B cell (primary cell): ENCODE data around the gene BCAP29. TPM values are rescaled to one million over a fixed set of nuclear protein-coding genes. Genes with fewer than 3 reads are reported as not detected.

ENCODE experiments used
- ATAC-seq: fragments of 200-7000 bp; cut with Tn5 transposase; one replicate; pipeline ENCODE4 v1.10.0; 2021; ENCODE audit warnings: low read depth, mild to moderate bottlenecking, moderate number of reproducible peaks, moderate library complexity
- CTCF ChIA-PET: fragments of 350-600 bp; sonication (Branson Sonifier 250); formaldehyde crosslinking; loops from one replicate; lab custom pipeline; 2021; ENCODE audit warnings: antibody characterized with exemption, inconsistent platforms; lab: Charles Lee
- POLR2A ChIA-PET: fragments of 350-600 bp; sonication (Branson Sonifier 250); formaldehyde crosslinking; loops from one replicate; lab custom pipeline; 2021; ENCODE audit warnings: antibody characterized with exemption; lab: Charles Lee
- DNase-seq: peaks from one replicate; pipeline ENCODE4 v3.0.0; 2013
- H2AFZ ChIP-seq: 2 replicates; pipeline ENCODE4 v1.6.1; 2012; ENCODE audit warnings: mild to moderate bottlenecking, low read depth, low read length; ENCODE audit not compliant: insufficient read depth, poor library complexity, severe bottlenecking
- H3K27ac ChIP-seq, 2 donors: 1 replicate in 1 of 2; 2 replicates in 1 of 2; pipeline ENCODE4 v1.5.1; 2012 to 2013; ENCODE audit warnings: low read length in 2 of 2, mild to moderate bottlenecking in 2 of 2, moderate library complexity in 1 of 2
- H3K27me3 ChIP-seq, 4 experiments: fragments of 200-600 bp in 1 of 4; sonication (generic) in 1 of 4; replicated peaks in 1 of 4; 1 replicate in 2 of 4; 2 replicates in 2 of 4; pipeline versions ENCODE4 v1.6.1 to v1.7.0; 2013 to 2016; ENCODE audit warnings: low read length in 3 of 4, mild to moderate bottlenecking in 2 of 4, mixed read lengths in 1 of 4, moderate library complexity in 1 of 4; ENCODE audit not compliant: insufficient read depth in 4 of 4, control insufficient read depth in 3 of 4; ENCODE audit errors: control extremely low read depth in 1 of 4
- H3K36me3 ChIP-seq, 2 experiments: replicated peaks in 1 of 2; 1 replicate in 1 of 2; 2 replicates in 1 of 2; pipeline versions ENCODE4 v1.6.1 to v1.7.1; 2013; ENCODE audit warnings: low read length in 1 of 2; ENCODE audit not compliant: insufficient read depth in 2 of 2, control insufficient read depth in 1 of 2; ENCODE audit errors: control extremely low read depth in 1 of 2, extremely low read depth in 1 of 2
- H3K4me1 ChIP-seq, 2 donors: fragments of 200-600 bp in 1 of 2; sonication (generic) in 1 of 2; 1 replicate in 1 of 2; 2 replicates in 1 of 2; pipeline versions ENCODE4 v1.5.1 to v1.6.1; 2013 to 2017; ENCODE audit warnings: low read length in 2 of 2; ENCODE audit not compliant: control insufficient read depth in 2 of 2, insufficient read depth in 2 of 2
- H3K4me2 ChIP-seq: replicated peaks from 2 replicates; pipeline ENCODE3; 2012; ENCODE audit warnings: mild to moderate bottlenecking, low read depth, low read length; ENCODE audit not compliant: poor library complexity, severe bottlenecking
- H3K4me3 ChIP-seq, 5 experiments: fragments of 200-600 bp in 1 of 5; sonication (generic) in 1 of 5; 1 replicate in 3 of 5; 2 replicates in 2 of 5; pipeline versions ENCODE4 v1.5.1 to v1.7.0; 2011 to 2016; ENCODE audit warnings: low read length in 4 of 5, mild to moderate bottlenecking in 4 of 5, low read depth in 2 of 5, control low read depth in 1 of 5, moderate library complexity in 1 of 5; ENCODE audit not compliant: insufficient read depth in 1 of 5; ENCODE audit errors: control extremely low read depth in 1 of 5, extremely low read depth in 1 of 5
- H3K79me2 ChIP-seq: fragments of 200-600 bp; sonication (generic); one replicate; pipeline ENCODE4 v1.6.0; 2016; ENCODE audit warnings: low read length; ENCODE audit not compliant: control insufficient read depth, insufficient read depth
- H3K9ac ChIP-seq: fragments of 200-600 bp; sonication (generic); 2 replicates; pipeline ENCODE4 v1.6.1; 2017; ENCODE audit warnings: mild to moderate bottlenecking, low read length, moderate library complexity
- H3K9me3 ChIP-seq, 3 donors: one replicate each; pipeline versions ENCODE4 v1.6.1 to v1.7.1; 2013; ENCODE audit warnings: low read length in 2 of 3; ENCODE audit not compliant: control insufficient read depth in 2 of 3, insufficient read depth in 1 of 3; ENCODE audit errors: control extremely low read depth in 1 of 3
- H4K20me1 ChIP-seq: 2 replicates; pipeline ENCODE4 v1.6.0; 2012; ENCODE audit warnings: mild to moderate bottlenecking, low read length; ENCODE audit not compliant: insufficient read depth, control insufficient read depth, poor library complexity, severe bottlenecking
- H3K27ac Mint-ChIP-seq: one replicate; pipeline ENCODE4 v1.8.0; 2021; ENCODE audit warnings: mixed read lengths
- H3K27me3 Mint-ChIP-seq: one replicate; pipeline ENCODE4 v1.8.0; 2021; ENCODE audit warnings: mixed read lengths
- H3K4me1 Mint-ChIP-seq: one replicate; pipeline ENCODE4 v1.8.0; 2021; ENCODE audit warnings: mixed read lengths
- H3K4me3 Mint-ChIP-seq: one replicate; pipeline ENCODE4 v1.8.0; 2021; ENCODE audit warnings: mixed read lengths
- H3K9me3 Mint-ChIP-seq: one replicate; pipeline ENCODE4 v1.8.0; 2022; ENCODE audit warnings: mixed read lengths; ENCODE audit not compliant: insufficient read depth
- EZH2 ChIP-seq: IDR thresholded peaks from 2 replicates; pipeline ENCODE4 v1.6.1; 2012; ENCODE audit warnings: borderline replicate concordance, low read depth, mild to moderate bottlenecking, moderate library complexity, low read length; ENCODE audit not compliant: insufficient read depth, poor library complexity, severe bottlenecking
- WGBS: methylation state at CpG from one replicate; pipeline ENCODE4 v1.1.5; 2013; ENCODE audit warnings: missing lambda C conversion rate; ENCODE audit not compliant: insufficient coverage; 5-methylcytosine and 5-hydroxymethylcytosine counted together
- intact Hi-C: fragments of 100-400 bp; cut with micrococcal nuclease; formaldehyde crosslinking; loops from one replicate; pipeline ENCODE4 v1.10.0; 2022
- polyA plus RNA-seq: library from polyadenylated mRNA; depleted of rRNA; stranded (reverse); fragments of >200 nt; gene quantifications from 2 replicates; pipeline ENCODE4 v1.2.3, GENCODE V29; 2012
- total RNA-seq, 2 donors: library from RNA; stranded (reverse); fragments of 120-200 nt in 1 of 2; gene quantifications; 1 replicate in 1 of 2; 2 replicates in 1 of 2; pipeline versions ENCODE4 v1.2.3 to v1.2.4, GENCODE V29; 2013 to 2022
- TF ChIP-seq, protein P1 (sequence below): fragments of 200-600 bp; IDR thresholded peaks from one replicate; pipeline ENCODE4 v1.8.0; 2022; ENCODE audit warnings: antibody characterized with exemption, mild to moderate bottlenecking

BCAP29 gene
- total and polyA plus RNA-seq, 2 donors (not counting 1 experiment from before 2014, with no cell fraction given) = 24.6 to 27.3 TPM

DNA sequence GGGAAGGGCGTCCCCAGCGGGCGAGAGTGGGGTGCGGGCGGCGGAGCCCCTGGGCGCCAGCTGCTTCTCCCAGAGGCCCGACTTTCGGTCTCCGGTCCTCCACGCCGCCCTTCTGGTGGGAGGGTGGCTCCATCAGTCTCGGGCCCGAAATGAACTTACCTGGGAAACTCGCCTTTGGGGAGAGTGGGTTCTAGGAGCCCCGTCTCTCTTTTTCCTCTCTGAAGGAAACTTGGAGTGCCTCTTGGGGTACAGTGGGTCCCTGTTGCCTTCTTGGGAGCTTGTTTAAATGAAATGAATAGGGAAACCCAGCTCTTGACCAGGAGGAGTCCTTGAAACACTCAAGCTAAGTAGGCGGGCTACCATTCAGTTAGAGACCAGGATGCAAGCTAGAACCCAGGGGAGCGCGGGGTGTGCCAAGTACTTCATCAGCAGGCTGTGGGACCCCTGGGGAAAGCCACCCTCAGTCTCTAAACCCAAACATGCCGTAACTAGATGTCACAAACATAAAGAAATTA lies 81.9 kb downstream of the BCAP29 start:
- H3K79me2 ChIP-seq = no peaks in the 10 kb centered on the region
- H3K9me3 ChIP-seq = peaks cover 0 to 3% (median 0%) of the 10 kb centered on the region in 3 donors
- peaks cover 30% of the 10 kb centered on the region for H3K27me3 Mint-ChIP-seq
- peak overlapping the region; percentile 99 for H3K4me3 Mint-ChIP-seq
- H3K27me3 ChIP-seq = peaks cover 0 to 28% (median 16%) of the 10 kb centered on the region in 4 experiments
- H3K27ac Mint-ChIP-seq = no peak overlapping the region
- H2AFZ ChIP-seq = peak overlapping the region; percentile 72
- H3K9me3 Mint-ChIP-seq = no peaks in the 10 kb centered on the region
- H3K36me3 ChIP-seq = no peaks in the 10 kb centered on the region
- ChIA-PET POLR2A (interaction anchor here (0.6 kb wide), 1 partner anchor 99 kb away, joined by 6 read pairs; no protein-coding TSS in a partner anchor), CTCF (interaction anchor here (0.6 to 4.0 kb wide), 18 partner anchors 16 to 198 kb away, joined by 3 to 32 read pairs (median 5); partner anchors contain the start of genes BCAP29, COG5 and DUS4L)
- DNase-seq = no peak
- H3K4me3 ChIP-seq = peak overlapping the region in 4 of 5 experiments; percentile 56 to 72 (median 63)
- WGBS = 6% methylated on average over 19 of the region's 20 CpGs
- H3K27ac ChIP-seq = no peak overlapping the region
- peaks cover 26% of the 10 kb centered on the region for H3K4me1 Mint-ChIP-seq
- H3K4me2 ChIP-seq = peak overlapping the region; percentile 93
- peaks cover 25 to 26% of the 10 kb centered on the region in 2 donors for H3K4me1 ChIP-seq
- intact Hi-C loops = loop anchor here (1.0 to 5.0 kb wide), 7 partner anchors 24 to 199 kb away; partner anchors contain the start of genes BCAP29, CBLL1, COG5 and DUS4L
- peak overlapping the region; percentile 65 for H3K9ac ChIP-seq
- ATAC-seq = no peak
- no peak for TF ChIP-seq EZH2
- TF ChIP-seq, protein P1, sequence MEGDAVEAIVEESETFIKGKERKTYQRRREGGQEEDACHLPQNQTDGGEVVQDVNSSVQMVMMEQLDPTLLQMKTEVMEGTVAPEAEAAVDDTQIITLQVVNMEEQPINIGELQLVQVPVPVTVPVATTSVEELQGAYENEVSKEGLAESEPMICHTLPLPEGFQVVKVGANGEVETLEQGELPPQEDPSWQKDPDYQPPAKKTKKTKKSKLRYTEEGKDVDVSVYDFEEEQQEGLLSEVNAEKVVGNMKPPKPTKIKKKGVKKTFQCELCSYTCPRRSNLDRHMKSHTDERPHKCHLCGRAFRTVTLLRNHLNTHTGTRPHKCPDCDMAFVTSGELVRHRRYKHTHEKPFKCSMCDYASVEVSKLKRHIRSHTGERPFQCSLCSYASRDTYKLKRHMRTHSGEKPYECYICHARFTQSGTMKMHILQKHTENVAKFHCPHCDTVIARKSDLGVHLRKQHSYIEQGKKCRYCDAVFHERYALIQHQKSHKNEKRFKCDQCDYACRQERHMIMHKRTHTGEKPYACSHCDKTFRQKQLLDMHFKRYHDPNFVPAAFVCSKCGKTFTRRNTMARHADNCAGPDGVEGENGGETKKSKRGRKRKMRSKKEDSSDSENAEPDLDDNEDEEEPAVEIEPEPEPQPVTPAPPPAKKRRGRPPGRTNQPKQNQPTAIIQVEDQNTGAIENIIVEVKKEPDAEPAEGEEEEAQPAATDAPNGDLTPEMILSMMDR = peak; percentile 24
- no peaks in the 10 kb centered on the region for H4K20me1 ChIP-seq

DNA sequence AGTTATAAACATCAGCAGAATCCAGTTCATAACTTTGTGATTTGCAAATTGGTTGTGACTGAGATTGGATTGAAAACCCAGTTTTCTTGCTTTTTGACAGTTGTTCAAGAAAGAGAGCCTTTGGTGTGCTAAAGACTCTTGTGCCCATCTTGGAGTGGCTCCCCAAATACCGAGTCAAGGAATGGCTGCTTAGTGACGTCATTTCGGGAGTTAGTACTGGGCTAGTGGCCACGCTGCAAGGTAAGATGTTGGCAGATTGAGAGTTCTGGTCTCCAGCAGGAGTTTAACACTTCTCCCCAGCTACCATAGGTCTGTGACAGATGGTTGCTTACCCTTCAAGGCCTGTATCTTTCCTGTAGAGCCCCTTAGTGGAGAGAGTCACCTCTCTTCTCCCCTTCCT lies 83.2 kb downstream of the BCAP29 start:
- Histone ChIP-seq H3K9me3 (peaks cover 0 to 3% (median 0%) of the 10 kb centered on the region in 3 donors), H3K4me2 (no peak overlapping the region), H3K27me3 (peaks cover 0 to 28% (median 18%) of the 10 kb centered on the region in 4 experiments), H3K36me3 (no peaks in the 10 kb centered on the region), H3K27ac (no peak overlapping the region), H3K9ac (no peak overlapping the region), H3K4me3 (no peak overlapping the region), H4K20me1 (no peaks in the 10 kb centered on the region), H3K4me1 (peaks cover 25 to 26% of the 10 kb centered on the region in 2 donors), H3K79me2 (no peaks in the 10 kb centered on the region), H2AFZ (no peak overlapping the region)
- Mint-ChIP-seq H3K4me3 (no peak overlapping the region), H3K27me3 (peaks cover 30% of the 10 kb centered on the region), H3K9me3 (no peaks in the 10 kb centered on the region), H3K4me1 (peaks cover 26% of the 10 kb centered on the region), H3K27ac (no peak overlapping the region)
- POLR2A ChIA-PET = no interaction called here
- DNase-seq = no peak
- intact Hi-C loops = loop anchor here (5.0 kb wide), 3 partner anchors 36 to 79 kb away; partner anchors contain the start of gene CBLL1
- WGBS = 93% methylated on average over 4 of the region's 4 CpGs
- no peak for TF ChIP-seq EZH2
- TF ChIP-seq, protein P1 = no peak
- CTCF ChIA-PET = interaction anchor here (2.1 kb wide), 1 partner anchor 63 kb away, joined by 11 read pairs; no protein-coding TSS in a partner anchor
- no peak for ATAC-seq
